Inflammatory macrophage treated with lipopolysaccharide for 4 hours (primary cell): ENCODE measurements around the gene GGA2.
"Not testable (repeated sequence)": the region's sequence is repeated elsewhere in the genome, so short reads cannot be mapped to it uniquely, and the experiment has no call there.

Source experiments
- DNase-seq: peaks from one replicate; pipeline ENCODE4 v3.0.0-alpha.2; 2020

GGA2 gene

DNA sequence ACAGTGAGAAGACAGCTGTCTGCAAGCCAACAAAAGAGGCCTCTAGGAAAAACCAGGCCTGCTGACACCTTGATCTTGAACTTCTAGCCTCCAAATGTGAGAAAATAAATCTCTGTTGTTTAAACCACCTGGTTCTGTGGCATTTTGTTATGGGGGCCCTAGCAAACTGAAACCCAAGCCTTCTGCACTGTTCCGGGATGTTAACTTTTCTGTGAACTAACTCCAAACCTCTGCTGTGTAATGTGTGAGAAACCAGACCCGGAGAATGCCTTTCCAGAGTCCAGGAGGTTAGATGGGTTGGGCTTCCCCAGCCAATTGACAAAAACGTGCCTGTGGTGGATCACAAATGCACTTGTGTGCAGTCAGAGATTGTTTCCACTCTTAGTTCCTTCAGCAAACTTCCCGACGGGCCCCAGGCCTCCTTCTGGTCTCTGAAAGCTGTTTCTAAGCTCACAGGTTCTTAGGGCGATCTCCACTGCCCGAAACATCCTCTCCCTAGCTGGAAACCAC is 13.6 kb upstream of the GGA2 start:
- no peak for DNase-seq

- peak; percentile 48 for DNase-seq
These were observed 13.0 kb upstream of the GGA2 start for GRCh38 chr16:23523321-23523720.

DNA sequence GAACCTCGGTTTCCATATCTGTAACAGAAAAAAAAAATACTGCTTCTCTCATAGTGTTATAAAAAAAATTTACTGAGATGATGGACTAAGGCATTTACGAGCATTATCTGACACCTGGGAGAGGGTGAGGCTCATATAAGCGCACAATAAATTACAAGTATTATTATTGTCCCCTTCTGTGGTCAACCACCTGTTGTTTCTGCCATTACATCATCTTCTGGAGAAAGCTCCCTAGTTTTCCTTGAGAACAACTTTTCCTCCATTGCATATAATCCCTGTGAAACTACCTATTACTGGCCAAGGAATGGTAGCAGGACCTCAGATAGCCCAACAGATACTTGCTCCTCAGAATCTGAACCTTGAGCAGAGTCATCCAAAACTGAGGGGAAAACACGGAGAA is 11.7 kb upstream of the GGA2 start:
- no peak for DNase-seq

GRCh38 chr16:23521037-23521743 is 10.9 kb upstream of the GGA2 start:
- peak; percentile 84 for DNase-seq

DNA sequence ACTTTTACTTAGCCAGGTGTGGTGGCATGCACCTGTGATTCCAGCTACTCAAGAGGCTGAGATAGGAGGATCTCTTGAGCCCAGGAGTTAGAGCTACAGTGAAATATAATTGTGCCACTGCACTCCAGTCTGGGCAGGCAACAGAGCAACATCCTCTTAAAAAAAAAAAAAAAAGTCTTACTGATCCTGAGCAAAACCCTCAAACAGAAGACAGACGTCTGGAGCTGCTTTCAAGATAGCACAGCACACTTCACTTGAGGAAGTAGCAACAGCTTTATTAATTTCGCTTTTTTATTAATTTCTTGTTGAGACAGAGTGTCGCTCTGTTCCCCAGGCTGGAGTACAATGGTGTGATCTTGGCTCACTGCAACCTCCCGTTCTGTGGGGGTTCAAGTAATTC is 10.2 kb upstream of the GGA2 start:
- DNase-seq, result peak; percentile 64

DNA sequence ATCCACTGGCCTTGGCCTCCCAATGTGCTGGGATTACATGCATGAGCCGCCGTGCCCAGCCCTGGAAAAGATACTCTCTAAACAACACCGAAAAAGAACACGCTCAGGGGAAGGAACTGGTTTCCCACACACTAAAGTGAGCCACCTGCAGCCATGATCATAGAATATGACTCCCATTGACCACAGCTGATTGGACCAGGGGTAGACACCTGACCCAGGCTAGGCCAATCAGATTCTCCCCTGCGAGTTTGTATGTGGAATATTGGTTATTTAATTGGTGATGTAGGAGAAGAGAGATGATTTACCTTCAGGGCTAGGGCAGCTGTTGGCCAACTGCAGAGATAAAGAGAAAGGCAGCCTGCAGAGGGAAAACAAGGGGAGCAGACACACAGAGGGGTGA is 9.0 kb upstream of the GGA2 start:
- no peak for DNase-seq

- peak; percentile 94 for DNase-seq
These were observed 8.2 kb upstream of the GGA2 start for GRCh38 chr16:23518435-23518891.

GRCh38 chr16:23516366-23517137 is 6.3 kb upstream of the GGA2 start:
- DNase-seq, result no peak

DNA sequence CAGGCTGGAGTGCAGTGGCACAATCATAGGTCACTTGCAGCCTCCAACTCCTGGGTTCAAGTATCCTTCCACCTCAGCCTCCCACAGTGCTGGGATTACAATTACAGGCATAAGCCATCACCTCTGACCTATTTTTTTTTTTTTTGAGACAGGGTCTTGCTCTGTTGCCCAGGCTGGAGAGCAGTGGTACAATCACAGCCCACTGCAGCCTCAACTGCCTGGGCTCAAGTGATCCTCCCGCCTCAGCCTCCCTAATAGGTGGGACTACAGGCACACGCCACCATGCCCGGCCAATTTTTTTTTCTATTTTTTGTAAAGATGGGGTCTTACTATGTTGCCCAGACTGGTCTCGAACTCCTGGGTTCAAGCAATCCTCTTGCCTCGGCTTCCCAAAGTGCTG is 5.6 kb upstream of the GGA2 start:
- DNase-seq, result no peak

DNA sequence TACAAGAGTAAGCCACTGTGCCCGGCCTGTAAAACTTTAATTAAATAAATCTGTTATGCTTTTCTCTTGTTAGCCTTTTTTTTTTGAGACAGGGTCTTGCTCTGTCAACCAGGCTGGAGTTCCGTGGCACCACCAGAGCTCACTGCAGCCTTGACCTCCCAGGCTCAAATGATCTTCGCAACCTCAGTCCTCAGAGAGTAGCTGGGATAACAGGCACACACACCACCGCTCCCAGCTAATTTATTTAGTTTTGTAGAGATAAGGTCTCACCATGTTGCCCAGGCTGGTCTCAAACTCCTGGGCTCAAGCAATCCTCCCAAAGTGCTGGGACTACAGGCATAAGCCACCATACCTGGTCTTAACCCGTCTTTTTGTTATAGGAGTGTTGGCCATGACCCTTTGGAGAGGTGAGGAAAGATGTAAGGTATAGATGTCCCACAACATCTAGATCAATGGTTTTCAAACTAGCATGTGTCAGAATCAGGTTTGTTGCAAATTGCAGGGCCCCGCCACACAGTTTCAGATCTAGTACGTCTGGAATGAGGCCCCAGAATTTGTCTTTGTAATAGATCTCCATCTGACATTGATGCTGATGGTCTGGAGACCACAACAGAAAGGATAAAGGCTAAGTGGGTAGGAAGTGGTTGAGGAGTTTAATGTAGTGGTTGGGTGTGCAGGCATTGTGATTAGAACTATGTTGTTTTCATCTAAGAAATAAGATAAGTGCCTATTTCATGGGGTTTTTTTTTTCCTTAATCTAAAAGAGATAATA is 4.3 kb upstream of the GGA2 start:
- DNase-seq, result no peak

- DNase-seq, result no peak
These were observed 1.9 kb upstream of the GGA2 start for GRCh38 chr16:23512168-23512695.

- DNase-seq, result no peak
These were observed 1.4 kb upstream of the GGA2 start for GRCh38 chr16:23511731-23512130.

- DNase-seq, result not testable (repeated sequence)
These were observed 599 bp upstream of the GGA2 start for GRCh38 chr16:23510915-23511270.

DNA sequence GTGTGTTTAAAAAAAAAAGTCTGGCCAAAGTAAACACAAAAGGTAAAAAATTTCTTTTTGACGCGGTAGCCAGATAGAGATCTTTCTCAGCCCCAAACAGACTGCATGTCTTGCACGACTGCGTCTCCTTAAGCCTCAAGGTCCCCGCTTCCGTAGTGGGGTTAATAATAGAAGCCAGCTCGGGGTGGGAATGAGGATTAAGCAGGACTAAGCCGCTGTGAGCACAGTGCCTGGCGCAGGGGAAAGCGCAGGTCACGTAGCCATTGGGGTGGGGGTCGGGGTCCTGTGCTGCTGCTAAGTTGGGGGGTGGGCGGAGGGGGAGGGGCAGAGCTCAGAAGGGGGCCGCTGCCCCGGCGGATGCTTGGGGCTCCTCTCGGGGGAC is 521 bp downstream of the GGA2 start:
- peak; percentile 39 for DNase-seq

- DNase-seq, result no peak
These were observed 896 bp downstream of the GGA2 start for GRCh38 chr16:23509441-23509754.

DNA sequence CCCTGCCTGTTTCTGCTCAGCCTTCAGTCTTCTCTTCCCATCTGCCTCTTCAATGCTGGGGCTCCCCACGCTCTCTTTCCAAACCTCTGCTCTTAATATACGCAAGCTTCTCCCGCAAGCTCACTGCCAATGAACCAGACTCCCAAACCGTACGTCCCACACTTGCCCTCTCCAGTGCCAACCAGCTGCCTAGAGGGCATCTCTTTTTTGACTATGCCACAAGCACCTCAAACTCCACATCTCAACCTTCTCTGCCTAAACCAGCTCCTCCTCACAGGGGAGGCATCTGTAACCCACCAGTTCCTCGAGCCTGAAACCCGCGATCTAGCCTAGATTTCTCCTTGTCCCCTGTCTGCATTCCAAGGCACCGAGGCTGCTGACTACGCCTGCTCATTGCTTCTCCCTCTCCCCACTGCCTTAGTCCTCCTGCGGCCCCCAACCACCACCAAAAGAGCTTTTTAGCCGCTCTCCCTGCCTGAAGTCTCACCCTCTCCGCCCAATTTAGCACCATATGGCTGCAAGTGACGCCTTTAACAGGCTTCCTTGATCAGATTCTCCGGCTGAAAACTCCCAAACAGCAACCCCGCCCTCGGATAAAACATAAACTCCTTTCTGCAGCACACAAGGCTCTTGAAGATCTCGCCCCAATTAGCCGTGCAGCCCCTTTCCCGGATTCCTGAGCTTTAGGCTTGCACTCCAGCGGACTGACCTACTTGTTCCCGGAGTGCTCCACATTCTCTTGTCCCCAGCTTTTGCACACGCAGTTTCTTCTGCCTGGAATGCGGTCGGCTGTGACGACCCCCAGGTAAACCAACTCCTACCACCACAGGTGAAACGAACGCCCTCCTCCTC is 1.5 kb downstream of the GGA2 start:
- no peak for DNase-seq

GRCh38 chr16:23506606-23506994 is 3.7 kb downstream of the GGA2 start:
- no peak for DNase-seq

- no peak for DNase-seq
These were observed 4.4 kb downstream of the GGA2 start for GRCh38 chr16:23505671-23506605.

DNA sequence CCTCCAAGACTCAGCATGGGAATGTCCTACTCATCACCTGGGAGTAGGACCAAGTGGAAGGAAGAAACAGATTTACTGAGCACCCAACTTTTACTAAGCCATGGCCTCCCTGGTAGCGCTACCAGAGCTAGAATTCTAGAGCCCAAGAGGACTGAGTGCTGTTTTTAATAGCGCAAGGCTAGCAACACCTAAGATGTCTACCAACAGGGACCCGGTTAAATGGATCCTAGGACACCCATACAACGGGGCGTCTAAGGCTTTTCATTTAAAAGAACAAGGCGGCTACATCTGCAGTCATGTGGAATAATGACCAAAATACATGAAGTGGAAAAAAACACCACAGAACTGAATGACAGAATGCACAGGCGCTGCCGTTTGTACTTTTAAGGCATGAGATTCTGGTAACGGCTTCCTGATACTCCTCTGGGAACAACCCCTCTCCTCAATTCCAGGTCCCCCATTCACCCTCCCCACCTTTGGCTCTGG is 5.1 kb downstream of the GGA2 start:
- no peak for DNase-seq

DNA sequence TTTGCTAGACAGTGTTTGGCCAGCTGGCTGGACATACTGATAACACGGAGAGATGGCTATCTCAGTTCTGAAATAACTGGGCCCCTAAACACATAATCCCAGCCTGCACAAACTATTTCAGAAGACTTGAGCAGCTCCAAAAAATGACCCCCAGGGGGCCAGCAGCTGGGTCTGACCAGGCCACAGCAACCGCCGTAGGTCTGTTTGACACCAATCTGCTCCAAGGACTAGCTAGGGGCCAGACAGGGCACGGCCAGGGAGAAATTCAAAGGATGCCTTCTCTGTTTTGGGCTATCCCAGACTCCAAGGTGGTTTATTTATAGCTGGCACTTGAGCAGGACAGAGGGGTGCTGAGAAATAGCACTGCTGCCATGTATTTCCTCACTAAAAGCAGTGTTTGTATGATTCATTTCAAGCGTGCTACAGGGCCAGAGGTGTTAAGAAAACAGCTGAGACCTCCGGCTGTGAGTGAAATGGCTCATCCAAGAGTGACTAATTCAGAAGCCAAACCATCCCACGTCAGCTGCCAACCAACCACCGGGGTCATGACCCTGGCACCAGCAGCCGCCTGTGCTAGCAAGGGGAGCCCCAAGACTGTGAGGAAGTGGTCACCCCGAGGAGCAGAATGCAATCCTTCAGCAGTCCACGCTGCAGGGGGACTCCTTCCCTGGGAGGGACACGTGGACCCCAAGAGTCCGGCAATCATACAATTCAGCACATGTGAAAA is 5.7 kb downstream of the GGA2 start:
- peak; percentile 94 for DNase-seq

DNA sequence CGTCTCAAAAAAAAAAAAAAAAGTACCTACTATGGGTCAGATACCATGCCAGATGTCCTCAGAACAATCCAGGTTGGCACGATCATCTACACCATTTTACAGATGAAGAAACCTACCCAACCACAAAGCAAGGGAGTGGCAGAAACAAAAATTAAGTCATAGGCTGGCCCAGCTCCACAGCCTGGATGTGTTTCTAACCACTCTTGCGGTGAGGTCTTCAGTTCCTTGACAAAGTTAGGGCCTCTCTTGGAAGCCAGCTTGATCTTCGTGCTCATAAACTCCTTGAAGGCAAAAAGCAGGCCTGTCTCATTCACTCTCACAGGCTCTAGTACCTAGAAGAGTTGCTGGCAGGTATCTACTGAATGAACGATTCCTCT is 6.2 kb downstream of the GGA2 start:
- peak; percentile 31 for DNase-seq
